Hindlimb muscle (tissue), 1 donor: Measurements from ENCODE around the gene ITPK1. TPM values are rescaled to one million over a fixed set of nuclear protein-coding genes. Genes with fewer than 3 reads are reported as not detected.

Experiments used
- DNase-seq: peaks from one replicate; pipeline ENCODE4 v3.0.0-alpha.2; 2013
- polyA plus RNA-seq: library from polyadenylated mRNA; unstranded; fragments of 120-200 nt; gene quantifications from one replicate; pipeline ENCODE4 v1.2.1, GENCODE V29; 2013; ENCODE audit not compliant: insufficient read length

Gene ITPK1
- polyA plus RNA-seq, 1 donor: 16.5 TPM

DNA sequence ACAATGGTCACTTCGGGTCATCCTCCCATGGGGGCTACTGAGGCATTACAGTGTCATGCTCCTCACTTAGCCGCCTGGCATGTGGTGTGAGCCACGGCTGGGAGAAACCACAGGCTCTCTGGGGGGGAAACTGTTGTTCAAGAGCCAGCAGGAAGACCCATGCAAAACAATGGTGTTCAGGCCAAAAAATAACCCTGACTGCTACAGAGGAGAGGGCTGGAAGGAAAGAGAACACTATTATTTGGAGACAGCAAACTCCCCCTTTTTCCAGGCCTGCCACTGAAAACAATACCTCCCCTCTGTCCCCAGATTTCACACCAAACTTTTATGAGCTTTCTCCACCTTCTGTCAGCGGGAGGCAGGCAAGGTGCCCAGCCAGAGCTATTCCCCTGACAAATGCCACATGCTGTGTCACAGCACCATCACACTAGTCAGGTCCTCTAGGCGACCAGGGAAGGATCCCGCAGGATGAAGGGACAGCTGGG, 109.1 kb downstream of the ITPK1 start:
- no peak for DNase-seq

DNA sequence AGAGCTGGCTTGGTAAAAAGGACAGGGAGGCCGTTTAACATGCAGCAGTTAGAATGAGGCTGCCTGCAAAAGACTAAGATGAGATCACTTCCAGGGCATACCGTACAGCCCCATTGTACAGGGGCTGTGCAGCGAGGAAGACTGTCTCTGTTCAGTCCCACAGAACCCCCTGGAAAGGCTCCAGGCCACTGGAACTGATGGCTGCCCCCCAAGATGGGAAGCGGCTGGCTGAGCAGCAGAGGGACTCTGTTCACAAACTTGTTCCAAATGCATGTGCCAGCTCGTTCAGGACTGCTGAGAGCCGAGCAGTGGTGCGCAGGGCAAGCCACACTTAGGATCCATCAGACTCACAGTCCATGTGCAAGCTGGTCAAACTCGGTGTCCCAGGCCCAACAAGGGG, 109.9 kb downstream of the ITPK1 start:
- no peak for DNase-seq

DNA sequence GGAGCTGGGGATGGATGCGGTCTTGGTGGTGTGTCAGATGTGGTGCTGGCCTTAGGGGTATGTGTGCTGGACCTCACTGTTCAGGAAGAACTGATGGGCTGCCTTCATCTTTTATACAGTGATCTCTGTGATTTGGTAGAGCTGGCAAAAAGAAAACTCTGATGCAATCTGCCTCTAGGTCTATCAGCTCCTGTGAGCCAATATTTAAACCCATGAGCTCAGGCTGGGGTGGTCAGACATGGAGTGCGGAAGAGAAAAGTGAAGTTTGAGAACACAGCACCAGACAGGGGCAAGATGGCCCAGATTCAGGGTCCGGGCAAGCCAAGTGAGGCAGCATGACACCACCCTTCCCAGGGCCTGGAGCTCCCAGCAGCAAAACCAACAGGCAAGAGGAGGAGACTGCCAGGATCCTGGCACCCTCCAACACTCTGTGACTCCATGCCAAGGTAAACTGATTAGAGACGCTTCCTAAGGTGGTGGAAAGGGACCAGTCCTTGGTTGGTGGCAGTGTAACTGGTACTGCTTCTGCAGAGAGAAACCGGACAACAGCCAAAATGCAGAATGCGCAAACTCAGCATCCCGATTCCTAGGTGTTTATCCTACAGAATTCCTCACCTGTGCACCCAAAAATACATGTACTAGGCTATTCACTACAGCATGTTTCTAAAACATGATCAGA, 110.5 kb downstream of the ITPK1 start:
- DNase-seq: no peak

DNA sequence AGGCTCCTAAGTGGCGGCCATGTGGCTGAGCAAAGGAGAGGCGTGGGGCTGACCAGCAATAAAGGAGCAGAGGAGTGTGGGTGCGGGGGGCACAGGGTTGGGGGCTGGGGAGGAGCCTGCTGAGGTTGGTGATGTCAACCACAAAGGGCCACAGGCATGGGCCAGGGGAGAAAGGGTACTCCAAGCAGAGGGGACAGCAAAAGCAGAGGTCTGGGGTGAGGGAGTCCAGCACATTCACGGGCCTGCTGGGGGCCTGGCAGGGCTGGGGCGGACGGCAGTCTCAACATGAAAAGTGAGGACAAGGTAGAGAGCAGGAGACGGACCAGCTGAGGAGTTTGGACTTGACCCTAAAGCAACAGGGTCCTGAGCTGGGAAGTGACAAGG, 111.0 kb downstream of the ITPK1 start:
- no peak for DNase-seq

DNA sequence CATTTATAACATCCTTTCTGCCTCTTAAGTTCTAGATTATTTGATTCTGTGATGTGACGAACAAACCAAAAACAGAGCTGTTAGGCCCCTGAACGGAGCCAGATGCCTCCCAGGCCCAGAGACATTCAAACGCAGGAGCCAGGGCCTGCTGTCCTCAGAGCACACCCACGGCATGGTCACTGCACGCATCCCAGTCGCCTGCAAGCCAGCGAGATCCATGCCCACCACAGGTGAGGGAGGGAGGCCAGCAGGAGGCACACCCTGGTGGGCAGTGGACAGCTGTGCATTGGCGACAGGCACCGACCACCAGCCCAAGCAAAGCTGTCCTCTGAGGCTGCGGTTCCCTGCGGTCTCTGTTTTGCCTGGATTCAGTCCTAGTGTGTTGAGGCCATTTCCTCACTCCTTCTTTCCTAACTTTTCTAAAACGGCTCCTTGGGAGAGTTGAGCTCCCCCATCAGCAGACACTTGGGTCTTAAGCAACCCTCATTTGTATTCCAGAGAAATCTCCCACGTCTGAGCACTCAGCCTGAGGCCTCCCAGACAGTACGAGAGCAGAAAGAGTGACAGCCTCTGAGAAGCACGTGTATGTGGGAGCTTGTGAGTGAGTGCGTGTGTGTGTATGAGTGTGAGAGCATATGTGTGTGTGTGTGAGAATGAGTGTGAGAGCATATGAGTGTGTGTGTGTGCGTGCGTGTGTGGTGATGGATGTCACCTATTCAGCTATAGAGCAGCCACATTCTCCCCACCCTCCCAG, 111.6 kb downstream of the ITPK1 start:
- no peak for DNase-seq

DNA sequence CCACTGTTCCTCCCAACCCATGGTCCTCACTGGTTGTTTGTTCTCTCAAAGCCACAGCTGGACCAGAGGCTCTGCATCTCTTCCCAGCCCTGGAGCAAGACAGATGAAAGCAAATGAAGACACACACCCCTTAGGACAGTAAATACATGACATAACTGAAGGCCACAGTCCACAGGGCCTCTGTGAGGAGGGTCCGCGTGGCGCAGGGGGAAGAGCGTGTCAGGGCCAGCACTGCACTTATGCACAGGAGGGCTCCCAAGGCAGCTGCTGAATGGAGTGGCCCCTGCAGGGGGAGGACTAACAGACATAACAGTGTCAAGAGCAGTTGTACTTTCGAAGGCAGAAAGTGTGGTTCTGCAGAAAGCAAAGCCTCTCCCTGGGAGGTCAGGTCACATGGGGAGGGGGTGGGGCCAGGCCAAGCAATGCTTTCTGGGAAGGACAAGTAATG, 112.8 kb downstream of the ITPK1 start:
- no peak for DNase-seq

DNA sequence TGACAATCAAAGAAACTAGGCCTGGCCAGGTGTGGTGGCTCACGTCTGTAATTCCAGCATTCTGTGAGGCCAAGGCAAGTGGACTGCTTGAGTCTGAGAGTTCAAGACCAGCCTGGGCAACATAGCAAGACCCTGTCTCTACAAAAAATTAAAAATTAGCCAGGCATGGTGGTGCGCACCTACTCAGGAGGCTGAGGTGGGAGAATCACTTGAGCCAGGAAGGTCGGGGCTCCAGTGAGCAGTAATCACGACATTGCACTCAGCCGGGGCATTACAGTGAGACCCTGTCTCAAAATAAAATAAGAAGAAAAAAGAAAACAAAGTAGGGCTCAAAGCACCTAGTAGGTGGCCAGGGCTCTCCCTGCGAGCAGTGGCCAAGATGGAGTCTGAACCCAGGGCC, 113.7 kb downstream of the ITPK1 start:
- DNase-seq: no peak

DNA sequence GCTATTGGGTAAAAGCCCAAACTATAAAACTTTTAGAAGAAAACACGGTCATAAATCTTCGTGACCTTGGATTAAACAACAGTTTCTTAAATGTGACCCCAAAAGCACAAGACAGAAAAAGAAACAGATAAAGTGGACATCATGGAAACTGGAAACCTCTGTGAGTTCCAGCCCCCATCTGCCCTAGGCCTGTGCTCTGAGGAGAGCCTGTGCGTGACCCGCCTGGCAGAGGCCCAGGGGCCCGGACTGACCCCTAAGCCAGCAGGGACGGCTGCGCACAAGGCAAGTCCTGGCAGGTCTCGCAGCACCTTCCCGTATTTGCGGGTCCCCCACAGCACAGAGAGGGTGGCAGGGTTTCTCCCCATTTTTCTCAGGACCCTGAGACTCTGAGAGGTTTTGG, 116.8 kb downstream of the ITPK1 start:
- no peak for DNase-seq

DNA sequence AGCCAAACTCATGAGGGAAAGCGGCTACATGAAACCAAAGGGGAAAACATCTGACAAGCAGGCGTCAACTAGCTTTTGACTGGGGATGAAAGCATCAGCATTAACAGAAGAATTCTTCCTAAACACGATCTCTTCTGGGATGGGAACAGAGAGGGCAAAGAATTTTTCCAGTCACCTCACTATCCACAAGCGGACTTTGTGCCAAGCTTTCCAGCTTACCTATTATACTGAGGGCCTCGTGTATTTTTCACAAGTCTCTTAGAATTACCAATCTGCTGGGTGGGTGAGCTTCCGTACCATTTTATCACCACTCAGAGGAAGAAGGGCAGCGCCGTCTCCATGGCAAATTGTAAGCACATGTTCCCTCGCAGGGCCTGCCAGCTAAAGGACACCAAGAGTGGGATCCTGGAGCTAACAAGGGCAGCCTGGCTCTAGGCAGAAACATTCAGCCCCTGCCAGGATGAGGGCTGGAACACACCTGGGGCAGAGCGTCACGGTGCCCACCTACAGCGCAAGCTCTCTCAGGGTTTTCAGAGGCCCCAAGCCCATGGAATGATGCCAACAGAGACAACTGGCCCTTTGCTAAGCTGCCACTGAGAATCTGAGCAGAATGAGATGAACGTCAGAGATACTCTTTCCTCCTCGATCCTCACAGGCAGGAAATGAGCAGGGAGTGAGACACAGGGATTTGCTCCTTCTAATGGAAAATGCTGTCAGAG, 118.2 kb downstream of the ITPK1 start:
- DNase-seq: no peak

DNA sequence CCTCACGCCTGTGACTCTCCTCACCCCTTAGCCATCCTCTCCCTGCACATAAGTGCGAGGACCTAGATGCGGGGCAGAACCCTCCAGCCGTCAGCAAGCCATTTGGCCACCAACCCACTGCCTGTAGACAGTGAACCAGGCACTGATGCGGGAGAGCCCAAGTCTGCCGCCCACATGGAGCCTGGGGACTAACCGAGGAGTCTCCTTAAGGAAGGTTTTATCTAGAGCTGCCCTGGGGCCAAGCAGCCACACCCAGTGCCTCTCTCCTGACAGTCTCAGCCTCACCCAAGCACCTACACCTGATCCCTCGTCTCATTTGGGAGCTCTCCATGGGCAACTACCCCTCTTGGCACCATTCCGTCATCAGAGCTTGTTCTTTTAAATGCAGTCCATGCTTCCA, 120.1 kb downstream of the ITPK1 start:
- DNase-seq: no peak

DNA sequence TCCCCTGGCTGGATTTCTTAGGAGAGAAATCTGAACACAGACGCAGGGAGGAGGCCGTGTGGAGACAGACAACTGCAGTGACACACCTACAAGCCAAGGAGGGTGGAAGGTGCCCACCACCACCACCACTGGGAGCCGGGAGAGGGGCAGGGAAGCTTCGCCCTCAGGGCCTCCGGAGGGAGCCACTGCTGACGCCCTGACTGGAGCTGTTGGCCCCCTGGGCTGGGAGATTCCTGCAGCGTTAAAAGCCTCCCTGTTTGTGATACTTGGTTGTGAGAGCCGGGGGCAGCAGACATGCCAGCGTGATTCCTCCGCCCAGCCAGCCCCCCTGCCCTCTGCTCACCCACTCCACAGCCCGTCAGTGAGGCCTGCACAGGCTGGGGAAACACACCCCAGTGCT, 120.8 kb downstream of the ITPK1 start:
- DNase-seq: no peak

DNA sequence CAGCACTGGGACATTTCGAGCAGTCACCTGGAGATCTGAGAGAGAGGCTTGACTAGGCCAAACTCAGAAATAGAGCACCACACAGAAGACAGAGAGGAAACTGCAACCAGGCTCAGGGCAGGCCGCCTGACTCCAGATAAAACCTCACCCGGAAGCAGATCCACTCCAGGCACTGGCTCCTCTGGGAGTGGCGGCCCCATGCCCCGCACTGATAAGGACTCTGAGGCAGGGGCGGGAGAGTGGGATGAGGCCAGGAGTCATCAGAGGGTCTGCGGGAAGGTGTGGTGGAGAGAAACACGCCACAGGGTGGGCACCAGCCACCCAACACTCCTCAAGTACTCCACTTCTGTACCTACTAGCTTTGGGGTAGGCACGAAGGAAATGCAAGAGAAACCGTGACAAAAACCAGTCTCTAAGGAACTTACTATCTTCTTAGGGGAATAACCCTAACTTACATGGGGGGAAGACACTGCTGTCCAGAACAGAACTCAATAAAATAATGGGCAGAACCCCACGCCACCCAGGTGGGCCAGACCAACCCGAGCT, 121.5 kb downstream of the ITPK1 start:
- DNase-seq: no peak

DNA sequence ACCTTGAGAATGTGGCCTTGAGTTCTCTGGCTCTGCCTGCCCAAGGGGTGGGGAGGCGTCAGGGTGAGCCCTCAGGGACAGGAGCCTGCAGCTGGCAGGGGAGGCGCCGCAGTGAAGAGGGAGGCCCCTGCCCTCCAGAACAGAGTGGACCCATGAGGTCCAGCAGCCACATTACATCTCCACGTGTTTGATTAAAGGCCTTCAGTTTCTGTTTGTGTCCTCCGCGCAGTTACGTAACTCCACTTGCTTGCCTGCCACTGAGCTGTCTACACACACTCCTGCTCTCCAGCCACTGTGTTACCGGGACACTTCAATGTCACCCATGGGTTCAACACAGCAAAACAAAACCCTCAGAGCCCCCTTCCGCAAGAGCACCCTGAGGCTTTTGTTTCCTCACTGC, 122.4 kb downstream of the ITPK1 start:
- DNase-seq: no peak

DNA sequence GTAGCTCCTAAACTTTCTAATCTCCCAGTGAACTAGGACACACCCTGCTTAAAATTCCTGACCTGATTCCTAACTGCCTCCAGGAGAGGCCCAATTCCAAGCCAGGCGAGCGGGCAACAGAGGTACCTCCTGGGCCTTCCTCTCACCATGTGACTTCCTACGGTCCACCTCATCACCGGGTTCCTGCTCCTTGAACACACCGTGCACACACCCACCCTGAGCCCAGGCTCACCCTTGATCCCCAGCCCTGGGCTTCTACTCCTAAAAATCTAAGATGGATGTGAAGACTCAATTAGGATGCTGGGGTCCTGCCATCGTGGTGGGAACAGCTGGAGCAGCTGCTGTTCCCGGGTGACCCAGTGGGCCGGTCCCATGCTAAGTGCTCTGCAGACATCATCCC, 124.2 kb downstream of the ITPK1 start:
- no peak for DNase-seq

DNA sequence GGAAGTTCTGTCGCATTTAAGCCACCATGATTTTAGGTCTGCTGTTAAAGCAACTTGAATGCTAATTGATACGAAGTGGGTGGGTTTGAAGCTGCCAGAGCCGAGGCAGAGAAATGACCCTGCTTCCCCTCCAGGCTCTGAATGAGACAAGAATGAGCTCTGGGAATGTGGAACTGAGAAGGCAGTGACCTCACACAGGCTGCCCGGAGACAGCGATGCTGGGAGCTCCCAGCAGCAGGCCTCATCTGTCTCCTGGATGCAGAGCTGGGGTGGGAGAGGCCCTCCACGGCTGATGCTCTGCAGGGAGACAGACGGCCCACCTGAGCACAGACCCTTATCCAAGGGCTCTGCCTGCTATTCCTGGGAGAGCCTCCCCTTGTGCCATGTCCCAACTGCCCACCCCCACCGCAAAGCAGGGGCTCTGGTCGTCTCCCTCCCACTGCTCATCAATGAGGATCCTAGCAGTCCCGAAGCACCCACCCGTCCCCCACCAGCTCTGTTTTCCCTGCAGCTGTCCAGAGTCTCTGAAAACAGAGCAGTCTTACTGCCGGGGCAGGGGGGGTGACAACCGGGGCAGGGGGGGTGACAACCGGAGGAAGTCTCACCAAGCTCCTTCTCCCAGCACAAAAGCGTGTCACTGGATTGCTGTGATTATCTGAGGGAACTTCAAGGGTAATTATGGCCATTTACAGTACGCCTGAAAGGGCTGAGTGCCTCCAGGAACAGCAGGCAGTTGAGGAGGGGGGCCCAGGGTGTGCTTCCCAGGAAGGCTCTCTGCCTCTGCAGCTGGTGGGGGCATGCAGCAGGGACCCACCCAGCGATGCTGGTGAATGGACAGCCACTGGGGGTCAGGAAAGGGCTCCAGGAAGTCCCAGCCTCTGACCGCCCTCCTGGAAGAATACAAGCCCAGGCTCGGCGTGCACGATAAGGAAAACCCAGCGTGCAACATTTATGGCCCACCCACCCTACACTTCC, 125.0 kb downstream of the ITPK1 start:
- DNase-seq: no peak

DNA sequence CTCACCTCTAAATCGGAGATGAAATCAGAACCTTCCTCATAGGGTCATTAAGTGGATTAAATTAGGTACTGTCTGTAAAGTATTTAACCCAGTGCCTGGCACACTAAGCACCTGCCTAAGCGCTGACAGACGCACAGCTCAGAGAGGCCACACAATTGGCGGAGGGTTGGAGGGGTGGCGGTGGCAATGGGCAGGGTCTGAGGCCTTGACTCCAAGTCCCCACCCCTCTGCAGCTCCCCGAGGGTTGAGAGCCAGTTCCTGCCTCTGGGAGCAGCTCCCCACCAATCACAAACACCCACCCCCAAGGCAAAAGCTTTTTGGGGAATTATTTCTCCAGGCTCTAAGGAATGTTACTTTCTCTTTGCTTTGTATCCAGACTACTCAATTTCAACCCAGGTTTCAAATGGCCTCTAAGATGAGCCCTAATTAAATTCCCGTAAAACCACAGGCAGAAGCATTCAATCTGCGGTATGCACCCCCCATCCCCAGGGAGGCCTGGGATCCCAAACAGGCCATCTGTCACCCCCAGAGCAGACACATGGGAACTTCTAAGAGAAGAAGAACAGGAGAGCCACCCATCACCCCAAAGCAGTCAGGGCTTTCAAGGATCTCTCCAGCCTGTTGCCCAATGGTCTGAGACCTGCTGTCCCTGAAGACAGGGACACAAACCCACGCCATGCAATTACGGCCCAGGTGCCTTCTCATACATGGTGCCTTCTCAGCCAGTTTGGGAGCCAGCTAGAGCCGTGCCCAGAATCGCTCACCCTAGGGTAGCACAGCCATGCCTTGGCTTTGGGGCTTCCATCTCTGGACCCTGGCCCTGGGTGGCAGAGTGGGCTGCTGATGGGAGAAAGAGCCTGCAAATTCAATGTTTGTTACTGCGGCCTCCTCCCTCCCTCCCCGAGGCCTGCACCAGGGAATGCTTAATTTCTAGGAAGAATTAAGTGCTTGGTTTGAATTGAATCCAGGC, 126.7 kb downstream of the ITPK1 start:
- no peak for DNase-seq

DNA sequence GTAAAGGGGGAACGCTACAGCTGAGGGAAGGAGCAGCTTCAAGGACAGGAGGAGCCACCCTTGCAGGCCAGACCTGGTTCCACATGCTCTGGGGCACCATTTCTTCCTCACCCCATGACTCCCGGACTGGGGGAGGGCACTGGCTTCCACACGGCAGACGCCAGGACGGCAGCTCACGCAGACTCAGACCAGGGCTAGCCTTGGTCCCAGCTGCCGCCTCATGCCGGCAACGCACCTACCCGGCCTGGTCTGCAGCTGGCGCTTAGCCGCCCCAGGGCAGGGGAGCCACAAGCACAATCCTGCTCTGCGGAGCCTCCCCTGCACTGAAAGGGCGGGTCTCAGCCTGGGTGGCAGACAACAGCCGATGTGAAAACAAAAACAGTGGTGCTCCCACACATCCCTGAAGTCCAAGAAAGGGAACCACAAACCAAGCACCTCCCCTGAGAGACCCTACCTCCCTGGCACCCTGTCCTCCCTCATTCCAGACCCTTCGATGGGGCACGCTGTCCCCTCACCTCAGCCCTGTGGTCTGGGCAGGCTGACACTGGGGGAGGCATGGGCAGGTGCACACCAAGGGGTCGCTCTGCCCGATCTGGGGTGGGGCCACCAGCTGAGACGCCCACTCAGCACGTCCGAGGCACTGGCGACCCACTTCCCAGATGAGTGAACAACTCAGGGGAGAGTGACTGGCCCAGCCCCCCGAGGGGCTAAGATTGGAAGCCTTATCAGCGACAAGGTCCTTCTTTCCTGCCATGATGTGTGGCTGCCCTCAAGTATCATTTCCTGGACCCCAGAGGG, 127.8 kb downstream of the ITPK1 start:
- no peak for DNase-seq

DNA sequence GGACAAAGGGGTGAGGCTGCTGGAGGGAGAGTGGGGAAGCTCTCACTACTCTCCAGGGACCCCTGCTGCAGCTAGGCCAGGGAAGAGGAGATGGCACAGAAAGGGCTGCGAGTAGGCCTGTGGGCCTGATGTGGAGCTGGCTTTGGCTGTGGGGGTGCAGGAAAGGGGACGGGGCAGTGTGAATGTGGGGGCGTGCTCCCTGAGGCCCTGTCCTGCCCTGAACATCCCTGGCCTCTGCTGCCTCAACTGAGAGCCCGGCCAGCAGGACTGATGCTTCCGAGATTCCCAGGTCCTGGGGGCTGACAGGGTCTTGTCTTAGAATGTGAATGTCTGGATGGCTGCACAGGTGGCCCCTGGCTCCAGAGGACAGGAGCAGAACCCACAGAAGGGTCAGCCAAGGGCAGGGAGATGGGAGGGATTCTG, 128.6 kb downstream of the ITPK1 start:
- no peak for DNase-seq

DNA sequence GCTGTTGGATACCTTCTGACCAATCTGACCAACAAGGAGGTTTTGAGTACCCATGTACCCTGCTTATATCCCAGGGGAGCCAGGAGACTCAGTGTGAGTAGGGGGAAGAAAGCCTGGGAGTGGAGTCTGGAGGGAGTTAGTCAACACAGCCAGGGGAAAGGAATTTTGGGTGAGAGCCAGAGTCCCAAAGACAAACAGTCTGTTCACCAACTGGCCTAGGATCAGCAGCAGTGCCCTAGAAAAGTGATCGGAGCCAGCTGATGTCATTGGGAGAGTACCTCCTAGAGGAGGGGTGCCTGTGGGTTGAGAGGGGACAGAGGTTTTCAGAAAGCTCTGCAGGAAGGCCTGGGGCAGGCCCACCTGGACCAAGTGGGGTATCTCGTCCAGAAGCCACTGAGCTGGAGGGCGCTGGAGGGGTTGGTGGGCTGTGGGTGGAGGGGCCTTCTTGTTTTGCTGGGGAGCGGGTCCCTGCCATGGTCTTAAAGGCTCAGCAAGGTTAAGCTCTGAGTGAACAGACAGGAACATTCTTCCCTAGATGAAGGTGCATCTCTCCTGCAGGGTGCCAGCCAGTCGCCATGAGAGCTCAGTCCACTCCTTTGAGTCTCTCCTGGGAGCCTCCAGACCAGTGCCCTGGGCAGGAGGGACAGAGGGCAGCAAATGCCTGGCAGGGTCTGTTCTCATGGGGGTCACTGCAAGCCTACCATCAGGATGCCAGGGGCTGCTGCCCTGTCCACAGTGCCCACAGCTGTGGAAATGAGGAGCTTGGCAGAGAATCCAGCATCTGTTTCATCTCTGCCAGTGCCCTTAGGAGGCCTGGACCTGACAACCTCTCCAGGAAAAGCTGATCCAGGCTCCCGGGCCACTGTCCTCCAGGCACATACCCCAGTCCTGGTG, 129.2 kb downstream of the ITPK1 start:
- DNase-seq: no peak
